SHP77 treated with DMSO at 0.1 percent for 48 hours (cell line): ENCODE measurements around the gene ATG9A.
A peak's percentile ranks its signal among the peaks of the same experiment; 100 is the strongest.
"Not testable (repeated sequence)": the region's sequence is repeated elsewhere in the genome, so short reads cannot be mapped to it uniquely, and the experiment has no call there.

Source experiments
- DNase-seq: peaks from one replicate; lab custom pipeline; 2025; lab: John Stamatoyannopoulos, UW

Gene ATG9A

GRCh38 chr2:219206328-219207133 is 22.9 kb downstream of the ATG9A start, which contains the start of gene ZFAND2B:
Gene ZFAND2B, plus strand, starts transcription at chr2:219206782. Its CDS starts 206 bp downstream, at chr2:219206988.
- DNase-seq, result peak; percentile 83

GRCh38 chr2:219205981-219206327 is 23.5 kb downstream of the ATG9A start:
- no peak for DNase-seq

- DNase-seq, result no peak
These were observed 24.3 kb downstream of the ATG9A start for GRCh38 chr2:219205165-219205538.

- no peak for DNase-seq
These were observed 24.8 kb downstream of the ATG9A start for GRCh38 chr2:219204425-219205164.

- not testable (repeated sequence) for DNase-seq
These were observed 28.1 kb downstream of the ATG9A start for GRCh38 chr2:219201331-219201730.

GRCh38 chr2:219200502-219201326 is 28.7 kb downstream of the ATG9A start:
- DNase-seq, result peak; percentile 21

GRCh38 chr2:219199470-219200211 is 29.8 kb downstream of the ATG9A start:
- no peak for DNase-seq

- DNase-seq, result no peak
These were observed 30.5 kb downstream of the ATG9A start for GRCh38 chr2:219198974-219199373.

GRCh38 chr2:219197388-219197787 is 32.0 kb downstream of the ATG9A start:
- DNase-seq, result no peak

- DNase-seq, result no peak
These were observed 42.5 kb downstream of the ATG9A start for GRCh38 chr2:219186754-219187456.

- no peak for DNase-seq
These were observed 45.3 kb downstream of the ATG9A start for GRCh38 chr2:219184121-219184520.

- no peak for DNase-seq
These were observed 46.2 kb downstream of the ATG9A start for GRCh38 chr2:219183151-219183772.

- DNase-seq, result no peak
These were observed 46.9 kb downstream of the ATG9A start for GRCh38 chr2:219182331-219183150.

- no peak for DNase-seq
These were observed 47.9 kb downstream of the ATG9A start for GRCh38 chr2:219181531-219181930.

- no peak for DNase-seq
These were observed 48.5 kb downstream of the ATG9A start for GRCh38 chr2:219180961-219181360.

GRCh38 chr2:219179601-219180465 is 49.6 kb downstream of the ATG9A start:
- no peak for DNase-seq

GRCh38 chr2:219178377-219179175 is 50.9 kb downstream of the ATG9A start:
- no peak for DNase-seq
